Measurements from ENCODE around the gene ADCY10.
"Not testable (repeated sequence)": the region's sequence is repeated elsewhere in the genome, so short reads cannot be mapped to it uniquely, and the experiment has no call there.

ADCY10 gene

GRCh38 chr1:167833904-167834303 is 80.0 kb downstream of the ADCY10 start:
- no peak for TF ChIP-seq CTCF (IDR thresholded peaks at IDR 0.05; ENCODE audit: extremely low read depth, missing control alignments)
- no peak for DNase-seq (ENCODE audit: low spot score)

DNA sequence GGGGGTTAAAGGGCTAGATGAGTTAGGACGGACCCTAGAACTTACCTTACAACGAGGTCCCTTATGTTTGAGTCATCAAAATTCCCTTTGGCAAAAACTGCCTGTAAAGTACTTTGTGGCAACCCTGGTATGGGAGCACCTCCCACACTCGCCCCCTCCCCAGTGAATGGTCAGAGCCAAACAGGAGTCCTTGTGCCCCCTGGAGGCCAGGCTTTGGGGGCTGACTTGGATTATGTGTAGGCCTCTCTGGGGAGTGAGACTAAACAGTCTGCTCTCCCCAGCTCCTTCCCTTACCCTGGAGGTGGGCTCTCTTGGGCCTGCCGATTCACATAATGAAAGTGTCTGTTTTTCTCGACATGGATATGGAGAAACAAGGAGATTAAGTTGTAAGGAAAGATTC is 81.2 kb downstream of the ADCY10 start:
- DNase-seq (ENCODE audit: low spot score) = no peak
- TF ChIP-seq CTCF (IDR thresholded peaks at IDR 0.05; ENCODE audit: extremely low read depth, missing control alignments) = no peak

- not testable (repeated sequence) for DNase-seq (ENCODE audit: low spot score)
These were observed 83.3 kb downstream of the ADCY10 start for GRCh38 chr1:167830668-167831067.

DNA sequence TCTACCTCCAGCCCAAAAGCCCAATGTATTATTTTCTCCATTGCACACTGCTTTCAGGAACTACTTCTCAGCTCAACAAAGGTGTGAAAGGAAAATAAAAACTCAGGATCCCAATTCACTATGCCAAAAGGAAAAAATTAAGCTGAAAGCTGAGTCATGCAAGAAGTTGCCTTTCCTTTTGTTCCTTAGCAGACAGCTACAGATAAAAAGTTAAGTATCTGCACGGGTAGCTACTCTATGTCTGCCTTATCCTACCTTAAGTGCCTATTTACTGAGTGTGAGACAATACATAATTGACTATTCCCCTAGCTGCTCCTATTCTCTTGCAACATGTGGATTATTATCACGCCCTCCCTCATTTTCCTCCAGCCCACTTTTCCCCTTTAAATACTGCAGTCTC is 84.1 kb downstream of the ADCY10 start:
- TF ChIP-seq CTCF (IDR thresholded peaks at IDR 0.05; ENCODE audit: extremely low read depth, missing control alignments) = no peak
- DNase-seq (ENCODE audit: low spot score) = no peak

DNA sequence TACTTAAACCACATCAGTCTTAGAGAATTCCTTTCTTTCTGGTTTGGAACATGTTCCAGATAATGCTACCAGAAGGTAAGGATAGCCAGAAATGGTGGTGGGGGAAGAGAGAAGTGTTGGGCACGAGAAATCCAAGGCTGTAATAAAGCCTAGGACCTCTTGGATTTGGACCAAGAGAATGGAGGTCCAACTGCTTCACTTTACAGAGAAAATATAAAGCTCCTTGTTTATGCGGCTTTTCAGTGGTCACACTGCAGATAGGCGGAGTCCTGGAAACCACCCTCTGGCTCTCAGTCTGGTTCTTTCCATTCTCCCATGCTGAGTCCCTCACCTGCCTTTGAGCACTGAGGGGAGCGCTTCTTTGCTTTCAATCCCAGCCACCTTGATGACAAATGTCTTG is 87.8 kb downstream of the ADCY10 start:
- TF ChIP-seq CTCF (IDR thresholded peaks at IDR 0.05; ENCODE audit: extremely low read depth, missing control alignments) = no peak
- no peak for DNase-seq (ENCODE audit: low spot score)

DNA sequence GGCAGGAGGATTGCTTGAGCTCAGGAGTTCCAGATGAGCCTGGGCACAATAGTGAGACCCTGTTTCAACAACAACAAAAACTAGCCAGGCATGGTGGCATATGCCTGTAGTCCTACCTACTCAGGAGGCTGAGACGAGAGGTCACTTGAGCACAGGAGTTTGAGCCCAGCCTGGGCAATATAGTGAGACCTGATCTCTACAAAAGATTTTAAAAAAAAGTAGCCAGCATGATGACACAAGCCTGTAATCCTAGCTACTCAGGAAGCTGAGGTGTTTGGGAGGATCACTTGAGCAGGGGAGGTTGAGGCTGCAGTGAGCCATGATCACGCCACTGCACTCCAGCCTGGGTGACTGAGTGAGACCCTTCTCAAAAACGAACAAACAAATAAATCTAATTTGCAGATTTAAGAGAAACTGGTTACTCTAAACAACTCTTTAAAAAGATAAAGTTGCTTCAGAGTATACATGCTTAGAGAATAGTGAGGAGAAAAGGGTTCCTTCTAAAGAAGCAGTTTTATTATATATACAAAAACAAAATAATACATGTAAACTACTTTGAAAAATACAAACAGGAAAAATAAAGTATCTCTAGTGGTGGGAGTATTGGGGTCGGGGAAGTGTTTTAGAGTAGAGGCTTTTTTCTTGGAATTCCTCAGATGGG is 88.4 kb downstream of the ADCY10 start:
- no peak for DNase-seq (ENCODE audit: low spot score)
- no peak for TF ChIP-seq CTCF (IDR thresholded peaks at IDR 0.05; ENCODE audit: extremely low read depth, missing control alignments)

DNA sequence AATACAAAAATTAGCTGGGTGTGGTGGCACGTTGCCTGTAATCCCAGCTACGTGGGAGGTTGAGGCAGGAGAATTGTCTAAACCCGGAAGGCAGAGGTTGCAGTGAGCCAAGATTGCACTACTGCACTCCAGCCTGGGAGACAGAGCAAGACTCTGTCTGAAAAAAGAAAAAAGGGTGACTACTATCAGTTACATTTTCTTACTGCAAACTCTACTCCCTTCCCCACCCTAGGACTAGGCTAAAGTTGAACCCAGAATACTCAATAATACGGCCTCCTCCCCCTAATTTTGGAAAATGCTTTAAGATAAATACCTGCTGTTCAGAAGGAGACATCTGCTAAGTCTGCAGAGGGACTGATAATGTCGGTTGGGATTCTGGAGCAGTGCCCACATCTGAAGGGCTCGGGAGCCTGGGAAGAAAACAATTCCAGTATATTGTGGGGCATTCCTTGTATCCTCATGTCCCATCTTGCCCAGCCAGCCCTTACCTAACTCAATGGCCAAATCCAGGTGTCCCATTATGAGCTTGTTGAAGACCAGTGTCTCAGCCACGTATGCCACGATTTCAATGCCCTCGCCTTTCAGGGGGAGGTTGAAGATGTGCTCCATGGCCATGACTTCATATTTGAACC is 89.7 kb downstream of the ADCY10 start:
- TF ChIP-seq CTCF (IDR thresholded peaks at IDR 0.05; ENCODE audit: extremely low read depth, missing control alignments) = no peak
- DNase-seq (ENCODE audit: low spot score) = no peak
